Coronary artery (tissue), 2 donors: ENCODE data around the gene PRPF40A.
A peak's percentile ranks its signal among the peaks of the same experiment; 100 is the strongest.

ENCODE experiments used
- DNase-seq: peaks from one replicate; pipeline ENCODE4 v3.0.0-alpha.2; 2017; ENCODE audit warnings: low spot score
- H3K27ac ChIP-seq, 2 donors: fragments of 200-600 bp; sonication (generic); one replicate each; pipeline ENCODE4 v1.5.1; 2016 to 2019
- H3K4me3 ChIP-seq: fragments of 200-600 bp; sonication (generic); 2 replicates; pipeline ENCODE4 v1.5.1; 2016; ENCODE audit warnings: mild to moderate bottlenecking, moderate library complexity
- TF ChIP-seq, protein P1 (sequence below): fragments of 200-600 bp; sonication (generic); IDR thresholded peaks from one replicate; pipeline ENCODE4 v1.5.1; 2019; ENCODE audit warnings: antibody characterized with exemption

PRPF40A gene

DNA sequence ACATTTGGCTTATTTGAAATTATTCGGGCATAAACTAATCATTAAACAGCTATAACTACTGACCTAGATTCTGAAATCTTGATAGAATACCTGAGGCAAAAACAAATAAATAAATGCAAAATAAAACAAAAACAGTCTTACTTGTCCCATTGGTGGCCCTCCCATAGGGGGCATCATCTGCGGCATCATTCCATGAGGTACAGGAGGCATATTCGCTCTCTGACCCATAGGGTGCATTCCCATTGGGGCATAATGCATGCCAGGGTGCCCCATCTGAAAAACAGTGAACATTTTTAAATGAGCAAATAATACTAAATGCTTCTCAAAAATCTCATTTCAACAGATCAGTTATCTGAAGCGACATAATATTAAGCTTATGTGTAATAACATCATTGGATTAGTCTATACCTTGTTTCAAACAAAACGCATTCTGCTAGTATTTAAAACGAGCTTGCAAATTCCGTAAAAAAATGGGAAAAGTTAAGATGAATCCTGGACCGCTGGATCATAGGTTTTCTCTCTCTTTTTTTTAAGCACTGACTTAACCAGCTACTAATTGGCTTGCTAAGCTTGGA lies 1.3 kb downstream of the PRPF40A start:
- Histone ChIP-seq H3K4me3 (peak overlapping the region; percentile 89), H3K27ac (no peak overlapping the region)
- TF ChIP-seq, protein P1, sequence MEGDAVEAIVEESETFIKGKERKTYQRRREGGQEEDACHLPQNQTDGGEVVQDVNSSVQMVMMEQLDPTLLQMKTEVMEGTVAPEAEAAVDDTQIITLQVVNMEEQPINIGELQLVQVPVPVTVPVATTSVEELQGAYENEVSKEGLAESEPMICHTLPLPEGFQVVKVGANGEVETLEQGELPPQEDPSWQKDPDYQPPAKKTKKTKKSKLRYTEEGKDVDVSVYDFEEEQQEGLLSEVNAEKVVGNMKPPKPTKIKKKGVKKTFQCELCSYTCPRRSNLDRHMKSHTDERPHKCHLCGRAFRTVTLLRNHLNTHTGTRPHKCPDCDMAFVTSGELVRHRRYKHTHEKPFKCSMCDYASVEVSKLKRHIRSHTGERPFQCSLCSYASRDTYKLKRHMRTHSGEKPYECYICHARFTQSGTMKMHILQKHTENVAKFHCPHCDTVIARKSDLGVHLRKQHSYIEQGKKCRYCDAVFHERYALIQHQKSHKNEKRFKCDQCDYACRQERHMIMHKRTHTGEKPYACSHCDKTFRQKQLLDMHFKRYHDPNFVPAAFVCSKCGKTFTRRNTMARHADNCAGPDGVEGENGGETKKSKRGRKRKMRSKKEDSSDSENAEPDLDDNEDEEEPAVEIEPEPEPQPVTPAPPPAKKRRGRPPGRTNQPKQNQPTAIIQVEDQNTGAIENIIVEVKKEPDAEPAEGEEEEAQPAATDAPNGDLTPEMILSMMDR: no peak
- no peak for DNase-seq

GRCh38 chr2:152715112-152715511 lies 2.1 kb downstream of the PRPF40A start:
- DNase-seq: no peak
- TF ChIP-seq, protein P1: no peak
- no peak overlapping the region for H3K4me3 ChIP-seq
- no peak overlapping the region for H3K27ac ChIP-seq

DNA sequence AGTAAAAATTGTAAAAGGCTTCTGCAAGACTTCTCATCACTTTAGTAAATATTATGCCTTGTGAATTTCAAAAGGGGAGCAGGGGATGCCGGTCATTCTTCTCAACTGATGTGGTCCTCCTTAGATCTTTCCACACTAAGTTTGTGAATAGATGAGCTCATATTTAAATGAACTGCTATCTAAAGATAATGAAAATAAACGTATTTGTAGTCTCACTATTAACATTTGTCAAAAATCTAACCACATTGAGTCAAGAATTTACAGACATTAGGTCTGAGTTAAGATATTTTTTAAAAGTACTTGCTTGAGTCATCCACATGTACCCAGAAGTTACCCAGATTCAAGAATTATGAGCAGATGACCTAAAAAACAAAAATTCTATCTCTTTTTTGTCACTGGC lies 6.5 kb downstream of the PRPF40A start:
- TF ChIP-seq, protein P1: no peak
- no peak for DNase-seq
- Histone ChIP-seq H3K4me3 (no peak overlapping the region), H3K27ac (no peak overlapping the region)

GRCh38 chr2:152708742-152709141 lies 8.5 kb downstream of the PRPF40A start:
- Histone ChIP-seq H3K4me3 (no peak overlapping the region), H3K27ac (no peak overlapping the region)
- TF ChIP-seq, protein P1: no peak
- no peak for DNase-seq

DNA sequence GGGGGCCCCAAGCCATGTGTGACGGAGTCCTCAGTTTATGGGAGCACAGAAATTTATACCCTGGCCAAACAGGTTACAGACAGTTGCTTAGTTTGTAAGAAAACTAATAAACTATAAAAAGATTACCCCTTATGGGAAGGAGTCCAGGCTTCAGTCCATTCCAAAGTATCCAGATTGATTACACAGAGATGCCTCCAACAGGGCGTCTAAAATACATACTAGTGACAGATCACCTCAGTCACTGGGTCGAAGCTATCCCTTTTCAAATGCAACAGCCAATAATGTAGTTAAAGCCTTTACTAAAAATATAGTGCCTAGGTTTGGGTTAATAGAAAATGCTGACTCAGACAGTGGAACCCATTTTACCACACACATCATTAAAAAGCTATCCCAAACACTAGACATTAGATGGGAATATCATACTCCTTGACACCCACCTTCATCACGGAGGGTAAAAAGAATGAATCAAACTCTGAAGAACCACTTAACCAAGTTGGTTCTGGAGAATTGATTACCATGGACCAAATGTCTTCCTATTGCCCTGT lies 10.7 kb downstream of the PRPF40A start:
- no peak for DNase-seq
- TF ChIP-seq, protein P1: no peak
- Histone ChIP-seq H3K4me3 (no peak overlapping the region), H3K27ac (no peak overlapping the region)

DNA sequence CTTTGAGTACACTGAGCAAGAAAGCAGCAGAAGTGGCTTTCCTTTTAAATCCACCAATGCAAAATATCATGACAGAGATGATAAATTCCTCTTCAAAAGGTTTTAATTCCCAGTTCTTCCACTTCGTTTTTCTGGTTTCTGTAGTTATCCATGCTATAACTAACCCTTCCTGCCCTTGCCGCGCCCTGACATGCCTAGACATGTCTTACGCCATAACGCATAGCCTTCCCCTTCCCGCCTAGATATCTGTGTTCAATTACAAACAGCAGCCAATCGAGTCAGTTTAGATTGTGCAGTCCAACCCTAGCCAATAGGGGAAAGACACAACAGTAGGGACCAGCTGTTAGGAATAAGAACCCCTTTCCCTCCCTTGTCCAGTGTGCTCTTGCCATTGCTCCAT lies 16.1 kb downstream of the PRPF40A start:
- no peak overlapping the region for H3K4me3 ChIP-seq
- TF ChIP-seq, protein P1: no peak

DNA sequence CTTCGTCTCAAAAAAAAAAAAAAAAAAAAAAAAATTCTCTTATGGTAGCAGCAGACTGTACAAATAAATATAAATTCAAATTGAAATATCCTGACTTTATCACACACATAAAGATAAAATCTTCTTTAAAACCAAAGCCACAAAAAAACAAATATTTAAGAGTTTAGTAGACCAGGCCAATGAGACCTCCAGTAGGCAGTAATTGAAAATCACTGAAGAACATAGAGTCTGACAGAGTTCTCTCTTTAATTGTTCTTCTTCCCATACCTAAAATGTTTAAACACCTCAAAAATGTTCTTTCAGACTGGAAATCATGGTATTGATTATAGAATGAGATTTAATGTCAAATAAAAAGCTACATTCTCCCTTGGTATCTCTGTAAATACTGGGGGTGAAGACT lies 20.8 kb downstream of the PRPF40A start:
- TF ChIP-seq, protein P1: no peak
- no peak overlapping the region for H3K4me3 ChIP-seq
- DNase-seq: no peak
- no peak overlapping the region for H3K27ac ChIP-seq

More for the DNA sequence above, 16.1 kb downstream of the PRPF40A start:
- DNase-seq: no peak
- no peak overlapping the region for H3K27ac ChIP-seq
